Endothelial cell of umbilical vein (primary cell): Measurements from ENCODE around the gene UNC5C. TPM values are rescaled to one million over a fixed set of nuclear protein-coding genes. Genes with fewer than 3 reads are reported as not detected.

Source experiments
- Bru-seq: library from RNA; stranded (reverse); fragments of 400-500 nt; gene quantifications from one replicate; lab custom pipeline; 2021; lab: Mats Ljungman, UMichigan
- BruChase-seq, 2 experiments: library from RNA; stranded (reverse); fragments of 400-500 nt; gene quantifications; one replicate each; lab custom pipeline; 2021; lab: Mats Ljungman, UMichigan
- BruUV-seq: library from RNA; stranded (reverse); fragments of 400-500 nt; replicated peaks from 2 replicates; lab custom pipeline; 2021; lab: Mats Ljungman, UMichigan
- CTCF ChIA-PET: fragments of 300-600, 350-600 bp; sonication (Branson Sonifier 250); formaldehyde crosslinking; loops from one replicate; lab custom pipeline; 2021; ENCODE audit warnings: antibody characterized with exemption, inconsistent platforms; lab: Charles Lee
- POLR2A ChIA-PET: fragments of 300-600, 350-600 bp; sonication (Branson Sonifier 250); formaldehyde crosslinking; loops from one replicate; lab custom pipeline; 2021; ENCODE audit warnings: antibody characterized with exemption, inconsistent platforms; lab: Charles Lee
- DNase-seq: peaks from one replicate; pipeline ENCODE4 v3.0.0-alpha.2; 2011; ENCODE audit warnings: low read depth, low spot score
- FAIRE-seq: peaks from 2 replicates; lab custom pipeline; 2011; peaks lifted over from hg19 to GRCh38; lab: Jason Lieb, UNC
- H2AFZ ChIP-seq: 2 replicates; pipeline ENCODE4 v1.6.0; 2012; ENCODE audit warnings: low read depth, low read length, control low read depth, inconsistent platforms
- H3K27ac ChIP-seq: 2 replicates; pipeline ENCODE4 v1.5.1; 2011; ENCODE audit warnings: low read depth, mild to moderate bottlenecking, control low read depth, low read length, moderate library complexity; ENCODE audit not compliant: insufficient read depth
- H3K27me3 ChIP-seq, 2 experiments: 2 replicates each; pipeline versions ENCODE4 v1.6.0 to v1.6.1; 2011; ENCODE audit warnings: low read length in 2 of 2, mixed read lengths in 1 of 2; ENCODE audit not compliant: control insufficient read depth in 2 of 2, insufficient read depth in 2 of 2
- H3K36me3 ChIP-seq, 2 experiments: 2 replicates in 1 of 2; 3 replicates in 1 of 2; pipeline ENCODE4 v1.5.1; 2011; ENCODE audit warnings: low read length in 2 of 2, mild to moderate bottlenecking in 1 of 2, moderate library complexity in 1 of 2; ENCODE audit not compliant: control insufficient read depth in 2 of 2, insufficient read depth in 2 of 2; ENCODE audit errors: extremely low read depth in 1 of 2
- H3K4me1 ChIP-seq: 3 replicates; pipeline ENCODE4 v1.5.1; 2011; ENCODE audit warnings: mild to moderate bottlenecking, low read length; ENCODE audit not compliant: control insufficient read depth, insufficient read depth; ENCODE audit errors: extremely low read depth
- H3K4me2 ChIP-seq: 2 replicates; pipeline ENCODE4 v1.6.1; 2011; ENCODE audit warnings: low read length, control low read depth, mixed read lengths; ENCODE audit not compliant: insufficient read depth
- H3K4me3 ChIP-seq, 3 experiments: fragments of 200-600 bp in 1 of 3; sonication (generic), shearing (Covaris generic) in 1 of 3; replicated peaks in 1 of 3; 2 replicates each; pipeline ENCODE4 v1.5.1; 2011 to 2016; ENCODE audit warnings: control low read depth in 3 of 3, low read length in 3 of 3, mild to moderate bottlenecking in 2 of 3, inconsistent platforms in 1 of 3, low read depth in 1 of 3, moderate library complexity in 1 of 3; ENCODE audit not compliant: insufficient read depth in 1 of 3
- H3K79me2 ChIP-seq: 2 replicates; pipeline ENCODE4 v1.6.0; 2012; ENCODE audit warnings: low read length, inconsistent platforms; ENCODE audit not compliant: control insufficient read depth, insufficient read depth
- H3K9ac ChIP-seq: replicated peaks from 2 replicates; pipeline ENCODE3; 2011; ENCODE audit warnings: low read length, control low read depth; ENCODE audit not compliant: insufficient read depth; ENCODE audit errors: extremely low read depth
- H3K9me1 ChIP-seq: replicated peaks from 3 replicates; pipeline ENCODE4 v1.6.0; 2011; ENCODE audit warnings: mild to moderate bottlenecking, low read length; ENCODE audit not compliant: control insufficient read depth, insufficient read depth; ENCODE audit errors: extremely low read depth
- H3K9me3 ChIP-seq: replicated peaks from 2 replicates; pipeline ENCODE4 v1.5.1; 2012; ENCODE audit warnings: low read length, inconsistent platforms; ENCODE audit not compliant: control insufficient read depth, insufficient read depth
- H4K20me1 ChIP-seq: replicated peaks from 2 replicates; pipeline ENCODE3; 2011; ENCODE audit warnings: mild to moderate bottlenecking, low read length; ENCODE audit not compliant: control insufficient read depth, insufficient read depth; ENCODE audit errors: extremely low read depth
- CTCF ChIP-seq, 2 donors: IDR thresholded peaks; 1 replicate in 1 of 2; 2 replicates in 1 of 2; pipeline ENCODE4 v1.5.1; 2011; ENCODE audit warnings: low read length in 2 of 2, mild to moderate bottlenecking in 2 of 2, moderate library complexity in 2 of 2, control low read depth in 1 of 2, inconsistent platforms in 1 of 2, low read depth in 1 of 2; ENCODE audit not compliant: insufficient read depth in 1 of 2; ENCODE audit errors: extremely low read depth in 1 of 2
- EZH2 ChIP-seq: IDR thresholded peaks from 2 replicates; pipeline ENCODE4 v1.6.1; 2012; ENCODE audit warnings: borderline replicate concordance, low read depth, mild to moderate bottlenecking, moderate library complexity, low read length, inconsistent platforms; ENCODE audit not compliant: severe bottlenecking
- FOS ChIP-seq: IDR thresholded peaks from 2 replicates; pipeline ENCODE4 v1.6.1; 2011; ENCODE audit warnings: mild to moderate bottlenecking, low read length, moderate library complexity, borderline replicate concordance; ENCODE audit not compliant: insufficient read depth
- GATA2 ChIP-seq: IDR thresholded peaks from 2 replicates; pipeline ENCODE4 v1.7.0; 2011; ENCODE audit warnings: low read depth, mild to moderate bottlenecking, moderate library complexity, mixed read lengths, low read length; ENCODE audit not compliant: insufficient read length, insufficient read depth
- JUN ChIP-seq: IDR thresholded peaks from 2 replicates; pipeline ENCODE4 v1.6.1; 2011; ENCODE audit warnings: borderline replicate concordance, low read depth; ENCODE audit not compliant: insufficient read length, insufficient read depth
- MYC ChIP-seq: IDR thresholded peaks from one replicate; pipeline ENCODE4 v1.6.1; 2011; ENCODE audit warnings: mild to moderate bottlenecking, low read depth, low read length
- POLR2A ChIP-seq: IDR thresholded peaks from 2 replicates; pipeline ENCODE4 v1.6.1; 2012; ENCODE audit warnings: low read depth, mild to moderate bottlenecking, control low read depth, low read length
- POLR2AphosphoS5 ChIP-seq: IDR thresholded peaks from 2 replicates; pipeline ENCODE4 v1.6.1; 2012; ENCODE audit warnings: low read depth, mild to moderate bottlenecking, control low read depth, low read length, moderate library complexity; ENCODE audit not compliant: insufficient read depth
- dilution Hi-C: fragments of 300-500 bp; cut with MboI; formaldehyde crosslinking; loops from one replicate; pipeline ENCODE4 v1.15.0; 2019; ENCODE audit warnings: low sequenced_read_pairs; ENCODE audit not compliant: extremely low pct_ligation_motif_present
- intact Hi-C: fragments of 100-400 bp; cut with micrococcal nuclease; formaldehyde crosslinking; loops from one replicate; pipeline ENCODE4 v1.10.0; 2022
- long read RNA-seq: library from polyadenylated mRNA; stranded (forward); transcript quantifications from one replicate; pipeline ENCODE4 v2.0.0, GENCODE V29; 2021
- polyA minus RNA-seq, 3 experiments: library from RNA; depleted of rRNA, polyadenylated mRNA; stranded (reverse); fragments of >200 nt; gene quantifications; 1 replicate in 1 of 3; 2 replicates in 2 of 3; pipeline ENCODE4 v1.2.3, GENCODE V29; 2011
- polyA plus RNA-seq, 4 experiments: library from polyadenylated mRNA; depleted of rRNA in 3 of 4; stranded (reverse) in 3 of 4; unstranded in 1 of 4; fragments of >200 nt; gene quantifications; 2 replicates each; pipeline versions ENCODE4 v1.2.1 to v1.2.3, GENCODE V29; 2011 to 2012; ENCODE audit warnings: missing spikeins in 1 of 4
- total RNA-seq: library from RNA; stranded (reverse); gene quantifications from 2 replicates; pipeline ENCODE4 v1.2.3, GENCODE V29; 2021
- TF ChIP-seq, protein P1 (sequence below): IDR thresholded peaks from 2 replicates; pipeline ENCODE4 v1.6.1; 2011; ENCODE audit not compliant: insufficient read depth, insufficient read length

UNC5C gene
- 0.44 and 0.53 TPM in 2 replicates for total RNA-seq
- polyA plus RNA-seq = 0.32 and 0.44 TPM in 2 replicates
- polyA plus RNA-seq (2011; cell fraction: cytosol; rRNA removed) = 0.14 and 0.20 TPM in 2 replicates
- polyA plus RNA-seq (2011; cell fraction: nucleus; rRNA removed) = 0.54 and 0.66 TPM in 2 replicates
- 0.49 and 0.92 TPM in 2 replicates for polyA plus RNA-seq (2012)
- 2.1 and 3.2 TPM in 2 replicates for polyA minus RNA-seq
- polyA minus RNA-seq (2011; cell fraction: cytosol; rRNA and poly(A)+ RNA removed) = not detected
- 2.1 and 3.4 TPM in 2 replicates for polyA minus RNA-seq (2011; cell fraction: nucleus; rRNA and poly(A)+ RNA removed)
- Bru-seq, nascent RNA = percentile 25 among the genes with signal in this experiment
- BruChase-seq, experiment 1, labeled RNA remaining after a 6-hour chase = percentile 15 among the genes with signal in this experiment
- percentile 22 among the genes with signal in this experiment for BruChase-seq, experiment 2, labeled RNA remaining after a 2-hour chase
- long read RNA-seq = 0 reads

DNA sequence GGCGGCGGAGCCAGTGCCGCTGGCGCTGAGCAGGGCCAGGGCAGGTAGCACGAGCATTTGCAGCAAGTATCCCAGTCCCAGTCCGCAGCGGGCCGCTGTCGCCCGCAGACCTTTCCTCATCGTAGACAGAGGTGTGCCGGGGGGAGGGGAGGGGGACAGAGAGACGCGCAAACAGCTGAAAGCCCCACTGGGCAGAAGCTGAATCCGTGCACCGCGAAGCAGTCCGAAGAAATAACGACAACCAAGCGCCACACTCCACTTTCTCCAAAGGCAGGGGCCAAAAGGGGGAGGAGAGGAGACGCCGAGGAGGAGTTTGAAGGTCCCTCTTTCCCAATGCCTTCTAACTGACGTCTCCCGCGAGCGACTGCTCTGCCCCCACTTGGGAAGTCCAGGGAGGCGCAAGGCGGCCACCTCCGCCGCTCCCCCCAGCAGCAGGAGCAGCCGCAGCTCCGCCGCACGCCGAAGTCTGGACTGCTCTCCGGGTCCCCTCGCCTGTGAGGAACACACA, at the start of gene UNC5C:
UNC5C (minus strand) TSS at position 236 of the 508 bp plus-strand sequence.
- H3K36me3 ChIP-seq = no peaks in the 10 kb centered on the region
- H3K4me2 ChIP-seq = peak within 1 kb of the TSS; percentile 98
- H3K4me3 ChIP-seq = peak within 1 kb of the TSS; percentile 55 to 88 (median 82)
- no peaks in the 10 kb centered on the region for H3K79me2 ChIP-seq
- peak; percentile 32 for DNase-seq
- TF ChIP-seq CTCF (IDR thresholded peaks at IDR 0.05; ENCODE audit: extremely low read depth in 1 of 2, insufficient read depth in 1 of 2, low read depth in 1 of 2, low read length in 2 of 2) (no peak), MYC (no peak), POLR2A (no peak), JUN (no peak), FOS (no peak), POLR2AphosphoS5 (no peak), EZH2 (no peak), GATA2 (no peak)
- TF ChIP-seq, protein P1, sequence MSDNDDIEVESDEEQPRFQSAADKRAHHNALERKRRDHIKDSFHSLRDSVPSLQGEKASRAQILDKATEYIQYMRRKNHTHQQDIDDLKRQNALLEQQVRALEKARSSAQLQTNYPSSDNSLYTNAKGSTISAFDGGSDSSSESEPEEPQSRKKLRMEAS = no peak
- no TSS peak for BruUV-seq
- H4K20me1 ChIP-seq = no peaks in the 10 kb centered on the region
- intact Hi-C loops (loop anchor here (2.0 to 10.0 kb wide), 2 partner anchors 382 to 806 kb away; no protein-coding TSS in a partner anchor), dilution Hi-C loops (no loop called here)
- H3K27ac ChIP-seq = no peak within 1 kb of the TSS
- FAIRE-seq = peak; percentile 69
- no peaks in the 10 kb centered on the region for H3K9me3 ChIP-seq
- CTCF ChIA-PET = interaction anchor here (1.2 to 3.7 kb wide), 4 partner anchors 10 to 382 kb away, joined by 3 to 21 read pairs (median 12); no protein-coding TSS in a partner anchor
- H3K4me1 ChIP-seq = peaks cover 20% of the 10 kb centered on the region
- H2AFZ ChIP-seq = peak within 1 kb of the TSS; percentile 89
- no peaks in the 10 kb centered on the region for H3K9me1 ChIP-seq
- H3K9ac ChIP-seq = peak within 1 kb of the TSS; percentile 8
- H3K27me3 ChIP-seq = peaks cover 32 to 39% of the 10 kb centered on the region in 2 experiments
- POLR2A ChIA-PET = no interaction called here
